ENCODE data around the gene MYB.
A peak's percentile ranks its signal among the peaks of the same experiment; 100 is the strongest.

Gene MYB

GRCh38 chr6:135215563-135215962 is 34.5 kb downstream of the MYB start:
- no peak for DNase-seq (ENCODE audit: insufficient read length, low spot score)
- FAIRE-seq: no peak

GRCh38 chr6:135217663-135218062 is 36.6 kb downstream of the MYB start:
- DNase-seq (ENCODE audit: insufficient read length, low spot score) (no peak), FAIRE-seq (no peak)

- no peak for DNase-seq (ENCODE audit: insufficient read length, low spot score)
- FAIRE-seq: no peak
Measured at GRCh38 chr6:135219346-135219745, 38.2 kb downstream of the MYB start.

DNA sequence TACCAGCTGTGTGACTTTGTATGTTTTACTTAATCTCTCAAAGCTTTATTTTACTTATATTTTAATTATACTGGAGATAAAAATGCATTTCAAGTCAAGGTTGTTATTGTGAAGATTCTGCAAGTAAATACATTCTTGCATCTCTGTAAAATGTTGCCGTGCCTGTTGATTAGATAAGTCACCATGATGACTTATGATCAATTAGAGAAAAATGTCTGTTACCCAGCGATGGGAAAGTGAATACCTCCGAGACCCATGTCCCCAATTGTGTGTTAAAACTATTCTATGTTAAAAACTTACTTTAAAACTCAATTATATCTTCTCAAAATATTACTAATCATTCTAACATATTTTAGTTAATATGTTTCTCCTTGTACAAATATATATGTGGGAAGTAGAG is 39.9 kb downstream of the MYB start:
- no peak for FAIRE-seq

GRCh38 chr6:135221505-135221904 is 40.4 kb downstream of the MYB start:
- no peak for FAIRE-seq
- DNase-seq (ENCODE audit: insufficient read length, low spot score): no peak

More for the DNA sequence above, 39.9 kb downstream of the MYB start:
- no peak for DNase-seq (ENCODE audit: insufficient read length, low spot score)

GRCh38 chr6:135222623-135223022 is 41.5 kb downstream of the MYB start:
- DNase-seq (ENCODE audit: insufficient read length, low spot score): no peak
- FAIRE-seq: peak; percentile 21

DNA sequence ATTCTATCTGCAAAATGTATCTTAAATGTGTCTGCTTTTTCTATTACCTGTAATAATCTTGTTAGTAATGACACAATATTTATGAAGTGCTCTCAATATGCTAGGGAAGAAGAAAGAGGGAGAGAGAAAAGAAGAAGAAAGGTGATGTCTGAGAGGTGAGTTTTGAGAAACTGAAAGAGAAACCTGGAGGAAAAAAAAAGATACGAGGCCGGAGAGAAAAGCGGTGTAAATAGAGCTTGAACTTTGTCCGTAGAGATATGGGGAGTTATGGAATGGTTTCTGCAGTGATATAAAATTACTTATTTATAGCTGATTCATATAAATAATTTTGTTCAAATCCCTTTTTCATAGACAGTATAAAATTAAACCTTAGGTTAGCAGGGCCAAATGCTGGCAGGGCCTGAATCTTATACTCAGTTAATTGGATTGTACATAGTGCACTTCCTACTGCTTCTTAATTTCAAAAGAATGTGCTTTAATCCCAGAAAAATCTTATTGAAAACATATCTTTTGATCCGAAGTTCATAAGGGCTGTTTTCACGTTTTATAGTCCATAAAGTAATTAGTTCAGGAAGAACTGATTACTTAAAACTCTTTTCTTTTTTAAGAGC is 43.0 kb downstream of the MYB start:
- DNase-seq (ENCODE audit: insufficient read length, low spot score) (no peak), FAIRE-seq (peak; percentile 85)

- no peak for FAIRE-seq
- DNase-seq (ENCODE audit: insufficient read length, low spot score): no peak
Measured at GRCh38 chr6:135225911-135226310, 44.8 kb downstream of the MYB start.

DNA sequence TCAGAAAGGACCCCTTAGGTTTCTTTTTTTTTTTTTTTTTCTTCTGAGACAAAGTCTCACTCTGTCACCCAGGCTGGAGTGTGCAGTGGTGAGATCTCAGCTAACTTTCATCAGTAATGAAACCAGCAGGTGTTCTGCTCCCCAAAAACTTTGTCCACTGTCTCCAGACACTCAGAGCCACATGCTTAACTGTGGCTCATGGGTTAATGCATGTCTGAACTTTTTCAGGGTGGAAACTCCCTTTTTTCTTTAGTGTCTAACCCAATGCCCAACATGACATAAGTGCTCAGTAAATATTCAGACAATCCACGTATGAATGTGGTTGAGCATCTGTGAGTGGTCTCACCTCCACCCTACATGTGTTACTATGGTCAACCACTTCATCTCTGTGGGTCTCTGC is 45.4 kb downstream of the MYB start:
- FAIRE-seq (peak; percentile 95), DNase-seq (ENCODE audit: insufficient read length, low spot score) (peak; percentile 18)

DNA sequence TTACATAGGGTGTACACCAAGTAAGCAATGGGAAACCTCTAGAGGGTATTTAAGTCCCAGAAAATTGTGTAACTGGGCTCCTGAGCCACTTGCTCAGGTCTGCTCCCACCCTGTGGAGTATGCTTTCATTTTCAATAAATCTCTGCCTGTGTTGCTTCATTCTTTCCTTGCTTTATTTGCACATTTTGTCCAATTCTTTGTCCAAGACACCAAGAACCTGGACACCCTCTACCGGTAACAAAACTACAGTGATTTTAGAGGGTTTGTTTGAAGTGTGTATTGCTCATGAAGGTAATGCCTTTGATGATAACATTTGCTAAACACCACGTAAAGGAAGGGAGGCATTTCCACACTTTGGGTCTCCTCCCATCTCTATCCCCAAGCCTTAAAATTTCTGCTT is 46.2 kb downstream of the MYB start:
- FAIRE-seq: peak; percentile 76
- no peak for DNase-seq (ENCODE audit: insufficient read length, low spot score)

DNA sequence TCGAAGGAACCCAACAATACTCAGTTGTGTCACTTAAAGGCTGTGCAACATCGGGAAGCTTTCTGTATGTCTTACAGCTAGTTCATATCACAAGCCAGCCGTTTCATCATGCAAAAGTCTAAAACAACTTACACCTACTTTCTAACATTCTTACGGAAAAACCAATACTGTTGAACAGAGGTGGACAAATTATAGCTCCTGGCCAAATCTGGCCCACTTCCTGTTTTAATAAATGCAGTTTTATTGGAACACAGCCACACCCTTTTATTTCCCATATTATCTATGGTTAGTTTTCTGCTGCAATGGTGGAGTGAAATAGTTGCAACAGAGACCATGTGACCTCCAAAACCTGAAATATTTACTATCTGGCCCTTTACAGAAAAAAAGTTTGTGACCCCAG is 46.6 kb downstream of the MYB start:
- FAIRE-seq: no peak
- DNase-seq (ENCODE audit: insufficient read length, low spot score): no peak

GRCh38 chr6:135228486-135228885 is 47.4 kb downstream of the MYB start:
- peak; percentile 92 for FAIRE-seq

GRCh38 chr6:135229996-135230395 is 48.9 kb downstream of the MYB start:
- FAIRE-seq: no peak

More at GRCh38 chr6:135228486-135228885, 47.4 kb downstream of the MYB start:
- DNase-seq (ENCODE audit: insufficient read length, low spot score): no peak

DNA sequence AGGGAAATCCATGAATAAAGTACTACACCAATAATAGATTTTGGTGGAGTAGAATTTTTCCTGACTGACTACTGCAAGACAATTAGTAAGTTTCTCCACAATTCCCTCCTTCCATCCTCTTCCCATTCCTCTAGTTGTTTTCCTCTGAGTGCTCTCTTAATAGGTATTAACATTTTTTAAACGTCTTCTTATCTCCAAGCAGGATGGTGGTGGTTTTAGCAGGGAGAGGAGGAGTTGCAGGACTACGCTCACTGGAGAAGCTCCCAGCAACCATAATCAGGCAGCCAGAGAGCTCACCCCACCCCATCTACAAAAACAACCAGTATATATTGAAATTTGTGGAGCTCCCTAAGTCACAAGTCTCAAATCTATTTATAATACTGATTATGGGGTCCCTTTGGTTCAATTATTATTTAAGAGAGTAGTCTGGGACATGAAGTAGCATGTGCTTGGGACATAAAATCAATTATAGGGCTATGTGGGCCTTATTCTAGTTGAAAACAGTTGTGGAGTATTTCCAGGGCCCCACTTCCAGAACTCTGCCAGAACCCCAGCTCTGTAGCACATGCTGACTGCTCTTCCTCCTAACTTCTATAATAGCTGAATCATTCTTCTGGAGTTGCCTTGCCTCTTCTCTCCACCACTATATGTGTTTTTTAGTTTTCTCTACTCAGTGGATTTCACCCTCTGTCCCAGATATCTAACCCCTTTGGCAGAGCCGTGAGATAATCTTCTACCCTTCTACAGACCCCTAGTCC is 49.8 kb downstream of the MYB start:
- FAIRE-seq (no peak), DNase-seq (ENCODE audit: insufficient read length, low spot score) (no peak)

More at GRCh38 chr6:135229996-135230395, 48.9 kb downstream of the MYB start:
- DNase-seq (ENCODE audit: insufficient read length, low spot score): no peak

- FAIRE-seq (peak; percentile 81), DNase-seq (ENCODE audit: insufficient read length, low spot score) (no peak)
Measured at GRCh38 chr6:135231469-135231844, 50.3 kb downstream of the MYB start.

- FAIRE-seq (peak; percentile 91), DNase-seq (ENCODE audit: insufficient read length, low spot score) (no peak)
Measured at GRCh38 chr6:135233686-135234491, 52.8 kb downstream of the MYB start.

DNA sequence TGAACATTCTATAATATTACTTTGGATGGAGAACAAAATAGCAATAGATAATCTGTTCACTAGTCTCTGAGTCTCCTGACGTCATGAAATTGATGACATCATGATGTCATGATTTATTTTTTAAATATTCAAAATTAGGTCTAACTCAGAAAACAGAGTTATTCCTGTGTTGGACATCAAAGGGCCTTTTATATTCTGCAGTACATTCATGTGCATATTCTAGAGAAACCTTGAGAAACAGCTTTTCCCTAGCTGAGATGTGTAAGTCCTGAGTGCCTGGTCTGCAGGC is 53.3 kb downstream of the MYB start:
- no peak for FAIRE-seq
- no peak for DNase-seq (ENCODE audit: insufficient read length, low spot score)

GRCh38 chr6:135235716-135236115 is 54.6 kb downstream of the MYB start:
- no peak for FAIRE-seq
- DNase-seq (ENCODE audit: insufficient read length, low spot score): no peak

DNA sequence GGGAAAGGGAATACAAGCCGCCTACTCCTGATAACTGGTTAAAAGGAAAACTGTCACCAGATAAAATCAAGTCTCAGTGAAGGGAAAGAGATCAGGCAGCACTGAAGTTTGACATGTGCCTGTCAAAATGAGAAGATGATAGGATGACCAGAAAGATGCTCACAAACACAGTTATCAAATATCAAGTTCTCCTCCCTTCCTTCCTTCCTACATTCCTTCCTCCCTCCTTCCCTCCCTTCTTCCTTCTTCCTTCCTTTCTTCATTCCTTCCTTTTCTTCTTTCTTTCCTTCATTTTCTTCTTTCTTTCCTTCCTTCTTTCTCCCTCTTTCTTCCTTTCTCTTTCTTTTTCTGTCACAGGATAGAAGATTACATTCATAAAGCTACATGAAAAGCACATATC is 55.2 kb downstream of the MYB start:
- FAIRE-seq: no peak
- no peak for DNase-seq (ENCODE audit: insufficient read length, low spot score)

- DNase-seq (ENCODE audit: insufficient read length, low spot score) (no peak), FAIRE-seq (peak; percentile 11)
Measured at GRCh38 chr6:135236732-135237131, 55.6 kb downstream of the MYB start.

GRCh38 chr6:135240711-135241110 is 59.6 kb downstream of the MYB start:
- no peak for FAIRE-seq

More at GRCh38 chr6:135240711-135241110, 59.6 kb downstream of the MYB start:
- DNase-seq (ENCODE audit: insufficient read length, low spot score): no peak

Data from GM19239 (cell line).